Measurements from ENCODE around the gene DHX16. TPM values are rescaled to one million over a fixed set of nuclear protein-coding genes. Genes with fewer than 3 reads are reported as not detected.

DHX16 gene
- total and polyA plus RNA-seq, 9 of the 15 experiments (the other 6 are each of a cell fraction or from before 2014, with no cell fraction given): 14.6 to 66.1 (median 47.5) TPM

- TF ChIP-seq ZNF592 (IDR thresholded peaks at IDR 0.05) (no peak), HMGN3 (IDR thresholded peaks at IDR 0.05; ENCODE audit: borderline replicate concordance, extremely low read depth, insufficient read length, low read depth, low read length) (no peak), SRSF1 (IDR thresholded peaks at IDR 0.05; ENCODE audit: low read depth, low read length) (no peak), STAT5B (CRISPR knock-in tag; IDR thresholded peaks at IDR 0.05) (no peak), NBN (IDR thresholded peaks at IDR 0.05; ENCODE audit: low read depth) (peak; percentile 69; the same call in 1 of the 2 replicates), AFF4 (CRISPR knock-in tag; IDR thresholded peaks at IDR 0.05) (no peak), ZNF217 (CRISPR knock-in tag; IDR thresholded peaks at IDR 0.05) (no peak), TFAP4 (CRISPR knock-in tag; IDR thresholded peaks at IDR 0.05; ENCODE audit: borderline replicate concordance) (peak; percentile 31; the same call in 1 of the 2 replicates), TAF1 (IDR thresholded peaks at IDR 0.05; ENCODE audit: control insufficient read depth, extremely low read depth, insufficient read depth, low read length, severe bottlenecking) (peak; percentile 88), L3MBTL2 (IDR thresholded peaks at IDR 0.05) (peak; percentile 23; the same call in 1 of the 2 replicates), NR2C2 (CRISPR knock-in tag; IDR thresholded peaks at IDR 0.05) (no peak), NR2C2 (tag; IDR thresholded peaks at IDR 0.05) (peak; percentile 63; the same call in 1 of the 2 replicates), MNT (conservative IDR thresholded peaks at IDR 0.05) (peak; percentile 9 to 47; a peak in 2 of 4 replicates)
Measured at GRCh38 chr6:30614843-30615218, 58.0 kb downstream of the DHX16 start (continued).

Measured in K562 (cell line).